Measurements from ENCODE around the gene STAB1.

The STAB1 gene

DNA sequence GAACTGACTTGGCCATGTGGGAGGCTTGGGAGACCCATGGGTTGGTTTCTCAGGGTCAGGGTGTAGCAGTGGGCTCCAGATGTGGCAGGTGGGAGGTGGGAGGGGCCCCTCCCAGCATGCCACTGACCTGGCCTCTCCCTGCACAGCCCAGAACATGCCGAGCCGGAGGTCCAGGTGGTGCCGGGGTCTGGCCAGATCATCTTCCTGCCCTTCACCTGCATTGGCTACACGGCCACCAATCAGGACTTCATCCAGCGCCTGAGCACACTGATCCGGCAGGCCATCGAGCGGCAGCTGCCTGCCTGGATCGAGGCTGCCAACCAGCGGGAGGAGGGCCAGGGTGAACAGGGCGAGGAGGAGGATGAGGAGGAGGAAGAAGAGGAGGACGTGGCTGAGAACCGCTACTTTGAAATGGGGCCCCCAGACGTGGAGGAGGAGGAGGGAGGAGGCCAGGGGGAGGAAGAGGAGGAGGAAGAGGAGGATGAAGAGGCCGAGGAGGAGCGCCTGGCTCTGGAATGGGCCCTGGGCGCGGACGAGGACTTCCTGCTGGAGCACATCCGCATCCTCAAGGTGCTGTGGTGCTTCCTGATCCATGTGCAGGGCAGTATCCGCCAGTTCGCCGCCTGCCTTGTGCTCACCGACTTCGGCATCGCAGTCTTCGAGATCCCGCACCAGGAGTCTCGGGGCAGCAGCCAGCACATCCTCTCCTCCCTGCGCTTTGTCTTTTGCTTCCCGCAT is 7.9 kb upstream of the STAB1 start:
- Histone ChIP-seq H3K79me2 (no peaks in the 10 kb centered on the region), H3K4me1 (peaks cover 10% of the 10 kb centered on the region), H3K4me2 (ENCODE audit: low read length) (no peak overlapping the region), H3K9ac (no peak overlapping the region), H3K27me3 (ENCODE audit: control insufficient read depth, insufficient read depth, low read length) (no peaks in the 10 kb centered on the region), H3K27ac (no peak overlapping the region), H3K4me3 (ENCODE audit: low read depth, low read length) (no peak overlapping the region), H2AFZ (no peak overlapping the region), H3K9me3 (ENCODE audit: control insufficient read depth, low read length) (no peaks in the 10 kb centered on the region), H3K36me3 (ENCODE audit: control insufficient read depth, insufficient read depth, low read length) (no peaks in the 10 kb centered on the region)
- TF ChIP-seq, protein P1, sequence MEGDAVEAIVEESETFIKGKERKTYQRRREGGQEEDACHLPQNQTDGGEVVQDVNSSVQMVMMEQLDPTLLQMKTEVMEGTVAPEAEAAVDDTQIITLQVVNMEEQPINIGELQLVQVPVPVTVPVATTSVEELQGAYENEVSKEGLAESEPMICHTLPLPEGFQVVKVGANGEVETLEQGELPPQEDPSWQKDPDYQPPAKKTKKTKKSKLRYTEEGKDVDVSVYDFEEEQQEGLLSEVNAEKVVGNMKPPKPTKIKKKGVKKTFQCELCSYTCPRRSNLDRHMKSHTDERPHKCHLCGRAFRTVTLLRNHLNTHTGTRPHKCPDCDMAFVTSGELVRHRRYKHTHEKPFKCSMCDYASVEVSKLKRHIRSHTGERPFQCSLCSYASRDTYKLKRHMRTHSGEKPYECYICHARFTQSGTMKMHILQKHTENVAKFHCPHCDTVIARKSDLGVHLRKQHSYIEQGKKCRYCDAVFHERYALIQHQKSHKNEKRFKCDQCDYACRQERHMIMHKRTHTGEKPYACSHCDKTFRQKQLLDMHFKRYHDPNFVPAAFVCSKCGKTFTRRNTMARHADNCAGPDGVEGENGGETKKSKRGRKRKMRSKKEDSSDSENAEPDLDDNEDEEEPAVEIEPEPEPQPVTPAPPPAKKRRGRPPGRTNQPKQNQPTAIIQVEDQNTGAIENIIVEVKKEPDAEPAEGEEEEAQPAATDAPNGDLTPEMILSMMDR (IDR thresholded peaks at IDR 0.05): no peak

DNA sequence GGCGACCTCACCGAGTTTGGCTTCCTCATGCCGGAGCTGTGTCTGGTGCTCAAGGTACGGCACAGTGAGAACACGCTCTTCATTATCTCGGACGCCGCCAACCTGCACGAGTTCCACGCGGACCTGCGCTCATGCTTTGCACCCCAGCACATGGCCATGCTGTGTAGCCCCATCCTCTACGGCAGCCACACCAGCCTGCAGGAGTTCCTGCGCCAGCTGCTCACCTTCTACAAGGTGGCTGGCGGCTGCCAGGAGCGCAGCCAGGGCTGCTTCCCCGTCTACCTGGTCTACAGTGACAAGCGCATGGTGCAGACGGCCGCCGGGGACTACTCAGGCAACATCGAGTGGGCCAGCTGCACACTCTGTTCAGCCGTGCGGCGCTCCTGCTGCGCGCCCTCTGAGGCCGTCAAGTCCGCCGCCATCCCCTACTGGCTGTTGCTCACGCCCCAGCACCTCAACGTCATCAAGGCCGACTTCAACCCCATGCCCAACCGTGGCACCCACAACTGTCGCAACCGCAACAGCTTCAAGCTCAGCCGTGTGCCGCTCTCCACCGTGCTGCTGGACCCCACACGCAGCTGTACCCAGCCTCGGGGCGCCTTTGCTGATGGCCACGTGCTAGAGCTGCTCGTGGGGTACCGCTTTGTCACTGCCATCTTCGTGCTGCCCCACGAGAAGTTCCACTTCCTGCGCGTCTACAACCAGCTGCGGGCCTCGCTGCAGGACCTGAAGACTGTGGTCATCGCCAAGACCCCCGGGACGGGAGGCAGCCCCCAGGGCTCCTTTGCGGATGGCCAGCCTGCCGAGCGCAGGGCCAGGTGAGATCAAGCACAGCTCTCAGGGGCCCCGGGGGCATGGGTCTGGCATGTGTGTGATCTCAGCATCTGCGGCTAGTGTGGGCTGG is 7.1 kb upstream of the STAB1 start:
- Histone ChIP-seq H2AFZ (no peak overlapping the region), H3K27me3 (ENCODE audit: control insufficient read depth, insufficient read depth, low read length) (no peaks in the 10 kb centered on the region), H3K79me2 (no peaks in the 10 kb centered on the region), H3K4me2 (ENCODE audit: low read length) (no peak overlapping the region), H3K4me3 (ENCODE audit: low read depth, low read length) (no peak overlapping the region), H3K4me1 (peaks cover 10% of the 10 kb centered on the region), H3K9me3 (ENCODE audit: control insufficient read depth, low read length) (no peaks in the 10 kb centered on the region), H3K9ac (no peak overlapping the region), H3K36me3 (ENCODE audit: control insufficient read depth, insufficient read depth, low read length) (no peaks in the 10 kb centered on the region), H3K27ac (no peak overlapping the region)
- TF ChIP-seq, protein P1 (IDR thresholded peaks at IDR 0.05): no peak

DNA sequence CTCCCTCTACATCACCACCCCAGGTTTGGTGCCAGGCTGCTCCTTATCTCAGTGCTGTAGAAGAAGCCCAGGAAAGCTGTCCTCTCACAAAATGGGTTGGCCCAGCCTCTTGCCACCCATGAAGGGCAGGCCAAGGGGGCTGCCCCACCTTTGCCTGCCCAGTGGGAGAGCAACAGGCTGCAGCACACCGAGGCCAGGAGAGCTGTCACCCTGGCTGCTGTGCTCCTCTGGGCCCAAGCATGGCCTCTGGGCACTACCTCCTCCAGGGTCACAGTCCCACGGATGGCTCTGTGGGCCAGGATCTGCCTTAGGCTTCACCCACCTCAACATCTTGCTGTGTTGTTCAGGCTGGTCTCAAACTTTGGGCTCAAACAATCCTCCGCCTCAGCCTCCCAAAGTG is 6.4 kb upstream of the STAB1 start:
- Histone ChIP-seq H3K36me3 (ENCODE audit: control insufficient read depth, insufficient read depth, low read length) (no peaks in the 10 kb centered on the region), H2AFZ (no peak overlapping the region), H3K4me2 (ENCODE audit: low read length) (no peak overlapping the region), H3K79me2 (no peaks in the 10 kb centered on the region), H3K4me3 (ENCODE audit: low read depth, low read length) (no peak overlapping the region), H3K27ac (no peak overlapping the region), H3K27me3 (ENCODE audit: control insufficient read depth, insufficient read depth, low read length) (no peaks in the 10 kb centered on the region), H3K4me1 (peaks cover 10% of the 10 kb centered on the region), H3K9me3 (ENCODE audit: control insufficient read depth, low read length) (no peaks in the 10 kb centered on the region), H3K9ac (no peak overlapping the region)
- TF ChIP-seq, protein P1 (IDR thresholded peaks at IDR 0.05): no peak

DNA sequence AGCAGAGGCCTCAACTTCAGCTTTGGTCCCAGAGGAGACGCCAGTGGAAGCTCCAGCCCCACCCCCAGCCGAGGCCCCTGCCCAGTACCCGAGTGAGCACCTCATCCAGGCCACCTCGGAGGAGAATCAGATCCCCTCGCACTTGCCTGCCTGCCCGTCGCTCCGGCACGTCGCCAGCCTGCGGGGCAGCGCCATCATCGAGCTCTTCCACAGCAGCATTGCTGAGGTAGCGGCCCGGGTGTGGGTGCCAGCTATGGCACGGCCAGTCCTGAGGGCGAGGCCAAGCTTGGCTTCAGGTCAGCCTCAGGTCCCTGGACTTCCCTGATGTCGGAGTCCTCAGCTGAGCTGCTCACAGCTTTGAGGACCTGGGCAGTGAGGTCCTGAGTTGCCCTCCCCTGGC is 5.7 kb upstream of the STAB1 start:
- no peak overlapping the region for H3K27ac ChIP-seq
- no peaks in the 10 kb centered on the region for H3K79me2 ChIP-seq
- H3K27me3 ChIP-seq (ENCODE audit: control insufficient read depth, insufficient read depth, low read length): no peaks in the 10 kb centered on the region
- H3K4me3 ChIP-seq (ENCODE audit: low read depth, low read length): no peak overlapping the region
- H3K4me1 ChIP-seq: peaks cover 10% of the 10 kb centered on the region
- no peaks in the 10 kb centered on the region for H3K36me3 ChIP-seq (ENCODE audit: control insufficient read depth, insufficient read depth, low read length)
- H2AFZ ChIP-seq: no peak overlapping the region
- TF ChIP-seq, protein P1 (IDR thresholded peaks at IDR 0.05): no peak
- no peaks in the 10 kb centered on the region for H3K9me3 ChIP-seq (ENCODE audit: control insufficient read depth, low read length)
- H3K4me2 ChIP-seq (ENCODE audit: low read length): no peak overlapping the region
- no peak overlapping the region for H3K9ac ChIP-seq

Measured in parathyroid adenoma (tissue), 2 donors.